ENCODE measurements around the gene EIF5A. TPM values are rescaled to one million over a fixed set of nuclear protein-coding genes. Genes with fewer than 3 reads are reported as not detected.

The EIF5A gene
- total RNA-seq, 4 donors from 2014 or later, result 144 to 174 (median 153) TPM

DNA sequence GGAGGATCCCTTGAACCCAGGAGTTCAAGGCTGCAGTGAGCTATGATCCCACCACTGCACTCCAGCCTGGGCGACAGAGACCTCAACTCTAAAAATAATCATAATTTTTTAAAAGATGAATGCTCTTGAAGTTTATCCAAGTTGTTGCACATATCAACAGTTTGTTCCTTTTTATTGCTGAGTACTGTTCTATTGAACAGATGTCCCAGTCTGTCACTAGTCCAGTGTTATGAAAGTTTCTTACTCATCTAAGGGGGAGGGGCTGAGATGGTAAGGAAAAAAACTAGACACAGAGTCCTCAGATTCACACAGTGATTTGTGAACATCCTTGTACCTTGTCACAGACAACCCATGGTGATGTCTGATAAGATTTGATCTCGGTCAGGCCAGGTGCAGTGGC lies 32.8 kb downstream of the EIF5A start:
- TF ChIP-seq, protein P1, sequence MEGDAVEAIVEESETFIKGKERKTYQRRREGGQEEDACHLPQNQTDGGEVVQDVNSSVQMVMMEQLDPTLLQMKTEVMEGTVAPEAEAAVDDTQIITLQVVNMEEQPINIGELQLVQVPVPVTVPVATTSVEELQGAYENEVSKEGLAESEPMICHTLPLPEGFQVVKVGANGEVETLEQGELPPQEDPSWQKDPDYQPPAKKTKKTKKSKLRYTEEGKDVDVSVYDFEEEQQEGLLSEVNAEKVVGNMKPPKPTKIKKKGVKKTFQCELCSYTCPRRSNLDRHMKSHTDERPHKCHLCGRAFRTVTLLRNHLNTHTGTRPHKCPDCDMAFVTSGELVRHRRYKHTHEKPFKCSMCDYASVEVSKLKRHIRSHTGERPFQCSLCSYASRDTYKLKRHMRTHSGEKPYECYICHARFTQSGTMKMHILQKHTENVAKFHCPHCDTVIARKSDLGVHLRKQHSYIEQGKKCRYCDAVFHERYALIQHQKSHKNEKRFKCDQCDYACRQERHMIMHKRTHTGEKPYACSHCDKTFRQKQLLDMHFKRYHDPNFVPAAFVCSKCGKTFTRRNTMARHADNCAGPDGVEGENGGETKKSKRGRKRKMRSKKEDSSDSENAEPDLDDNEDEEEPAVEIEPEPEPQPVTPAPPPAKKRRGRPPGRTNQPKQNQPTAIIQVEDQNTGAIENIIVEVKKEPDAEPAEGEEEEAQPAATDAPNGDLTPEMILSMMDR (IDR thresholded peaks at IDR 0.05; ENCODE audit: low read depth), result no peak

DNA sequence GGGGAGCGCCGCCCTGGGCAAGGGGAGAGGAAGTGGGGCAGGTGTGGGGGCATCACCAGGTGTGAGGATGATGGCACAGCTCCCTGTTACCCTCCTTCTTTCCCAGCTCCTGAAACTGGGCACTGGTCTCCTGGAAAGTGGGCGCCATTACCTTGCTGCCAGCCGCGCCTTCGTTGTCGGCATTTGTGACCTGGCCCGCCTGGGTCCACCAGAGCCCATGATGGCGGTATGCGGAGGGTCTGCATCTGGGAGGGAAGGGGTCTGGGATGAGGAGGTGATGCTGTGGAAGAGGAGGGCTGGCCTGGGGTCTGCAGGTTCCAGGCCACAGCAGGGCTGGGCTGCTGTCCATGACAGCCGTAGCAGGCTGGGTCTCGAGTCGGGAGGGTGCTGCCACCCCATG lies 34.4 kb downstream of the EIF5A start:
- TF ChIP-seq, protein P1 (IDR thresholded peaks at IDR 0.05; ENCODE audit: low read depth), result no peak

DNA sequence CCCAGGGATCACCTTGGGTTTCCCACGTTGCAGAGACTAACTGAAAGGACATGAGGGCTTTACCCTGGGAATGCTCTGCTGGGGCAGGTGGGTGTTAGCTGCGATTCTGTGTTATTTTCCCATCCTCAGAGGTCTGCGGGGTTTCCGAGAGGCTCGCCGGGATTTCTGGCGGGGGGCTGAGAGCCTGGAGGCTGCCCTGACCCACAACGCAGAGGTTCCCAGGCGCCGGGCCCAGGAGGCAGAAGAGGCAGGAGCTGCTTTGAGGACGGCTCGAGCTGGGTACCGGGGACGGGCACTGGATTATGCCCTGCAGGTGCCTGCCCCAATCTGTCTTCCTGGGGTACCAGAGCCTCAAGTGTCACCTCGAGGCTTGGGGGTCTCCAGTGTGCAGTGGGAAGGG lies 35.8 kb downstream of the EIF5A start:
- TF ChIP-seq, protein P1 (IDR thresholded peaks at IDR 0.05; ENCODE audit: low read depth), result no peak

DNA sequence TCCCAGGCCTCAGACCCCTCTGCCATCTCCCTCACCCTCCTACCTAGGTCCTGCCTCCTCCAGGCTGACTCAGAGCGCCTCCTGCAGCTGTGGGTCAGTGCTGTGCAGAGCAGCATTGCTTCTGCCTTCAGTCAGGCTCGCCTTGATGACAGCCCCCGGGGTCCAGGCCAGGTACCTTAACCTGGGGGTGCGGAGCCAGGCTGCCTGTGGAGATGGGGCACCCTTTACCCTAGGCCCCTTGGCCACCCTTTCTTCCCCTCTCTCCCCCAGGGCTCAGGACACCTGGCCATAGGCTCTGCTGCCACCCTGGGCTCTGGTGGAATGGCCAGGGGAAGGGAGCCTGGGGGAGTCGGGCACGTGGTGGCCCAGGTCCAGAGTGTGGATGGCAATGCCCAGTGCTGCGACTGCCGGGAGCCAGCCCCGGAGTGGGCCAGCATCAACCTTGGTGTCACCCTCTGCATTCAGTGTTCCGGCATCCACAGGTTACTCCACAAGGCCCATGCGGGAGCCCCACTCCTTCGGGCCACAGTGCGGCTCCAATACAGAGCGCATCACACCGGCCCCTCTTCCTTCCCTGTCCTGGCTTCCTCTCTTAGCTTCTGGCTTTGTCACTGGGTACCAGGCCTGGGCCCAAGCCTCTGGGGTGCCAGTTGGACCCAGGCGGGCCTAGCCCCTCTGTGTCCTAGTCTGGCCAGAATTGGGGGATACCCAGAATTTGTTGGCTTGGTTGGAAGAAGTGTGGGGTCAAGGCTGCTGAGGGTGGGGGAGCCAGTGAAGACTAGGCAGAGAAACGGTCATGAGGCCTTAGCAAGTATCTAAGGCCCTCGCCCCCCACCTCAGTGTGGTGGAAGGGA lies 39.6 kb downstream of the EIF5A start:
- TF ChIP-seq, protein P1 (IDR thresholded peaks at IDR 0.05; ENCODE audit: low read depth), result no peak

DNA sequence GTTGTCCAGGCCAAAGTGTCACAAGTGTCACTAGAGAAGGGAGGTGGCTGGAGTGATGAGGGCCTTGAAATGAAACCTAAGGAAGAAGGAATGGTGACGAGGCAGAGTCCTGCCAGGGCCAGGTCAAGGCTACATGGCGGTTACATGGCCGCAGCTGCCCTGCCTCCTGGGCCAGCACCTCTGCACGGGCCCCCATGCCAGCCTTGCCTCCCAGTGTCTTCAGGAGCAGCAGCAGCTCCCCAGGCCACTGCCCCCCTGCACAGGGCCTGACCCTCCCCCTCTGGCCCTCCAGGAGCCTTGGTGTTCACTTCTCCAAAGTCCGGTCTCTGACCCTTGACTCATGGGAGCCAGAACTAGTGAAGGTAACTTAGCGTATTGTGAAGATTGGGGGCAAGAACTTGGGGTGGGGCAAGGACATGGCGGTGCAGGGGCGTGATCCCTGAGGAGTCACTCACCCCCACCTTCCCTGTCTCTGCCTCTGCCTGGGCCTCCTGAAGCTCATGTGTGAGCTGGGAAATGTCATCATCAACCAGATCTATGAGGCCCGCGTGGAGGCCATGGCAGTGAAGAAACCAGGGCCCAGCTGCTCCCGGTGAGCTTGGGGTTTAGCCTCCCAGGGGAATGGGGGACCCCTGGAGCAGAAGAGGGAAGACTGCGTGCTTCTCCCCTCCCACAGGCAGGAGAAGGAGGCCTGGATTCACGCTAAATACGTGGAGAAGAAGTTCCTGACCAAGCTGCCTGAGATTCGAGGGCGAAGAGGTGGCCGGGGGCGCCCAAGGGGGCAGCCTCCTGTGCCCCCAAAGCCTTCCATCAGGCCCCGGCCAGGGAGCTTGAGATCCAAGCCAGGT lies 40.4 kb downstream of the EIF5A start:
- TF ChIP-seq, protein P1 (IDR thresholded peaks at IDR 0.05; ENCODE audit: low read depth), result no peak

DNA sequence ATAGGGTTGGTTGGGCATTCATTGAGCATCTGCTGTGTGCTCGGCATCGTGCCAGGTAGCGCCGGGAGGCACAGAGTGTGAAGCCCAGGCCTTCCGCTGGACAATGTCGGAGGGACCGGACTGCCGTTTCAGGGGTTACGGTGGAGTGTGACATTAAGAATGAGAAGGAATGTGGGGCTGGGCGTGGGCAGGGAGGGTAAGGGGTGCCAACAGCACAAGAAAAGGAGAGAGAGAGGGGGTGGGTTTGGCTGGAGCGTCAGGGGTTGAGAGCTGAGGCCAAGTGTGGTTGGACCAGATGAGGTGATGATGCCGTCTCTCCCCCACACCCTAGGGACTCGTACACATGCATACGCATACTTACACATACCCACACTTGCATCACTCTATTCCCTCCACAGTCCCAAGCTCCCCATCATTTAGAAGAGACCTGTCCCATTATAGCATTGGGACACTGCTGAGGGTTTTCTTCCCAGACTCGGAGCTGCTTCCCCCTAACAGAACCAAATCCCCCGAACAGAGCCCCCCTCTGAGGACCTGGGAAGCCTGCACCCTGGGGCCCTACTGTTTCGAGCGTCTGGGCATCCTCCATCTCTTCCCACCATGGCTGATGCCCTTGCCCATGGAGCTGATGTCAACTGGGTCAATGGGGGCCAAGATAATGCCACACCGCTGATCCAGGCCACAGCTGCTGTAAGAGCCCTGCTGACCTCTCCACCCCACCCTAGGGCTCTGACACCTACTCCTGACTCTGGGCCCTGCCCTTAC lies 41.2 kb downstream of the EIF5A start:
- TF ChIP-seq, protein P1 (IDR thresholded peaks at IDR 0.05; ENCODE audit: low read depth), result no peak

Data from subcutaneous adipose tissue (tissue), 4 donors.